Forelimb muscle (tissue), 1 donor: Measurements from ENCODE around the gene SIPA1L3. TPM values are rescaled to one million over a fixed set of nuclear protein-coding genes. Genes with fewer than 3 reads are reported as not detected.

Source experiments
- DNase-seq: peaks from one replicate; pipeline ENCODE4 v3.0.0-alpha.2; 2013; ENCODE audit warnings: low read depth
- polyA plus RNA-seq: library from polyadenylated mRNA; unstranded; fragments of 120-200 nt; gene quantifications from one replicate; pipeline ENCODE4 v1.2.1, GENCODE V29; 2013; ENCODE audit not compliant: insufficient read length

Gene SIPA1L3
- polyA plus RNA-seq, 1 donor, result 9.8 TPM

DNA sequence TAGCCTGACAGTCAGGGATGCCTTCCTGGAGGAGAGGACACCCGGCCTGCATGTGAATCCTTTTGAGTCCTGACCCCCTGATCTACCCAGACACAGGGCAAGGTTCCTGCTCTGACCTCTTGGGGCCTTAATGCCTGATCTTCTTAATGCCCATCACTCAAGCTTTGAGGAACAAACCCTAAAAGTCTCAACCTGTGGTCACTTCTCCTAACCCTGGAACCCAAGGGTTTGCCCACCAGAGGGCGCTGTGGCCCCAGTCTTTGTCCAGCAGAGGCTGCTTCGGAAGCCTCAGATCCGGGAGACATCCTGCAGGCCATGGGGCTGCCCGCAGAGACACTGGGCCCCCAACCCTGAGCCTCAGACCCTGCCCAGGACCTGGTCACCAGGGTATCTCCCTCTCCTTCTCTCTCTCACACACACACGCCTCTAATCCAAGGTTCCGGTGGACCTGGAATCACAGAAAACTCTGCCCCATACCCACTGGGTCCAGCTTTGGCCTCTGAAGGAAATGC, 326.8 kb downstream of the SIPA1L3 start:
- no peak for DNase-seq

DNA sequence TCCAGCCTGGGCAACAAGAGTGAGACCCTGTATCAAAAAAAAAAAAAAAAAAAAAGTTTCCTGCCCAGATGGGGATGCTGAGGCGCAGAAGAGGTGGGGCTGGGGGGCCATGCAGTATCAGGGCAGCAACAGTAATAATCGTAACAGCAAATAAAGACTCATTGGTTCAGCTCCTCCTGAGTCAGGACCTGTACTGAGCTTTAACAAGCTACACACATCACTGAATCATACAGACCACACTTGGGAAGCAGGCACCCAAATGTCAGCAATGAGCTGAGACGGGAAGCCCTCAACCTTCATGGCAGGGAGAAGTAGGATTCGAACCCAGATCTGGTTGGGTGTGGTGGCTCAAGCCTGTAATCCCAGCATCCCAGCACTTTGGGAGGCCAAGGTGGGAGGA, 327.6 kb downstream of the SIPA1L3 start:
- DNase-seq, result no peak

DNA sequence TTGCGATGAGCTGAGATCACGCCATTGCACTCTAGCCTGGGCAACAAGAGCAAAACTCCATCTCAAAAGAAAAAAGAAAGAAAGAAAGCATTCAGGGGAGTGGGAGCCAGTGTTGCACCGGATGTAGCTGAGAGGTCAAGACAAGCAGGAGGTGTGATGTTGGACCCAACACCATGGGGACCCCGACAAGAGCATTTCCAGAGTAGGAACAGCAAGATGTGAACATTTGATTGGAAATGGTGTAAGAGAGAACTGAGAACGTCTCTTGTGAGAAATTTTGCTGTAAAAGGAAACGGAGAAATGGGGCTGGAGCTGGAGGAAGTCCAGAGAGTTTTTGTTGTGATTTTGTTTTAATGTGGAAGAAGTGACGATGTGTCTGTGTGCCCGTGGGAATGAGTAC, 332.8 kb downstream of the SIPA1L3 start:
- DNase-seq, result no peak

DNA sequence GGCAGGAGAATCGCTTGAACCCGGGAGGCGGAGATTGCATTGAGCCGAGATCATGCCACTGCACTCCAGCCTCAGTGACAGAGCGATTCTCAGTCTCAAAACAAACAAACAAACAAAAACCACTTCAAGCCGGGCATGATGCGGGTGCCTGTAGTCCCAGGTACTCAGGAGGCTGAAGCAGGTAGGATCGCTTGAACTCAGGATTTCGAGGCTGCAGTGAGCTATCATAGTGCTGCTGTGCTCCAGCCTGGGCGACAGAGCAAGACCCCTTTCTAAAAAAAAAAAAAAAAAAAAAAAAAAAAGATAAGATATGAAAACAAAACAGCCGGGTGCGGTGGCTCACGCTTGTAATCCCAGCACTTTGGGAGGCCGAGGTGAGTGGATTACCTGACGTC, 336.3 kb downstream of the SIPA1L3 start:
- no peak for DNase-seq

DNA sequence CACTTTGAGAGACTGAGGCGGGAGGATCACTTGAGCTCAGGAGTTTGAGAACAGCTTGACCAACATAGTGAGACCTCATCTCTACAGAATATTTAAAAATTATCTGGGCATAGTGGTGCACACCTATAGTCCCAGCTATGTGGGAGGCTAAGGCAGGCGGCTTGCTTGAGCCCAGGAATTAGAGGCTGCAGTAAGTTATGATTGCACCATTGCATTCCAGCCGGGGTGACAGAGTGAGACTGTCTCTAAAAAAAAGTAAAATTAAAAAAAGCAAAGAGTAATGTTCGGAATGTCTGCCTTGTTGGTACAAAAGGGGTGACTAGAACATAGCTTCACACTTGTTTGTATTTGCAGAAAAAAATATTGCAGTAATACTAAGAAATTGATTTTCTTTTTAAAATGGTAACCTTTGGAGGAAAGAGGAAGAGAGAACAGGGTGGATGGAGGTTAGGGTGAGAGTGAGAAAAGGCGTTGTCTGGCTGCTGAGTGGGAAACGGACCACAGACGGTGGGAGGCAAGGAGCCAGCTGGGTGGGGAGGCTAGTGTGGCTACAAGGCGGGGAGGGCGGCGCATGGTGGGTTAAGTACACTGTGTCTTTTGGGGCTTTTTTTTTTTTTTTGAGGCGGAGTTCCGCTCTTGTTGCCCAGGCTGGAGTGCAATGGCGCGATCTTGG, 339.0 kb downstream of the SIPA1L3 start:
- no peak for DNase-seq

DNA sequence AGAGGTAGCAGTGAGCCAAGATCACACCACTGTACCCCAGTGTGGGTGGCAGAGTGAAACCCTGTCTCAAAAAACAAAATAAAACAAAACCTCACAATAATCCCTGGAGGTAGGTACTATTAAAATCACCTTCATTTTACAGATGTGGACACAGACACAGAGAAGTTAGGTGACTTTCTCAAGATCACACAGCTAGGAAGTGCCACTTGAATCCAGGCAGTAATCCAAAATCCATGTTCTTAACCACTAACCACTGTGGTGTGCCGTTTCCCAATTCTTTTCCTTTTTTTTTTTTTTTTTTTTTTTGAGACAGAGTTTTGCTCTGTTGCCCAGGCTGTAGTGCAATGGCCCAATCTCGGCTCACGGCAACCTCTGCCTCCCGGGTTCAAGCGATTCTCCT, 340.1 kb downstream of the SIPA1L3 start:
- DNase-seq, result no peak

DNA sequence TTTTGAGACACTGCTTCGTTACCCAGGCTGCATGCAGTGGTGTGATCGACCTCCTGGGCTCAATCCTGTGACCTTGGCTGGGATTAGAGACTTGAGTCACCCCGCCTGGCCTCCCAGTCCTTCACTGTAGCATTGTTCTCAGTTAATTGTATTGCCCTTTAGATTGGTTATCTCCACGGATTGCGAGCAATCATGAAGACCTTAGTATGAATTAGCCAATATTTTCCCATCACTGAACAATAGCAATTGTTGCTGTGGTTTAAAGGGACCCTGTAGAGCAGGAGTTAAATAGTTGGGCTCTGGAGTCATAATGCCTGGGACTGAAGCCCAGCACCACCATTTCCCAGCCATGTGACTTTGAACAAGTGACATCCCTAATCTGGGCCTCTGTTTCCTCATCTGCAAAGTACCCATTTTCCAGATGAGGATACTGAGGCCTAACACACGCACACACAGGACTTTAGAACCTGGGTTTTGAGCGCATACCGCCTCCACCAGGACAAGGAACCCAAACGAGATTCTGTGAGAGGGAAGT, 340.8 kb downstream of the SIPA1L3 start:
- no peak for DNase-seq

DNA sequence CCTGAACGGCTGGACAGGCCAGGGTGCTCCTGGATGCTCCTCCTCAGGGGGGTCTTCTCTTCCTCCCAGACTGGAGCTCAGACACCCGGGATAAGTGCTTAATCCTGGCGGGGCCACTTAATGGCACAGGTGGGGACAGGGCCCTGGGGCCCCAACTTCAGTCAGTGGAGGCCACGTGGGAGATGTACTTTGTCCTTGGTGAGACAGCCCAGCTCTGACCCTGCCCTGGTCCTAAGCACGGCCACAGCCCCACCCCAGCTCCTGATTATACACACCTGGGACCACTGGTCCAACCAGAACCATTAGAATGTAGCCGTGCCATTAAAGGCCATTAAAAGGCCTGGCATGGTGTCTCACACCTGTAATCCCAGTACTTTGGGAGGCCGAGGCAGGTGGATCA, 341.4 kb downstream of the SIPA1L3 start:
- DNase-seq, result no peak

DNA sequence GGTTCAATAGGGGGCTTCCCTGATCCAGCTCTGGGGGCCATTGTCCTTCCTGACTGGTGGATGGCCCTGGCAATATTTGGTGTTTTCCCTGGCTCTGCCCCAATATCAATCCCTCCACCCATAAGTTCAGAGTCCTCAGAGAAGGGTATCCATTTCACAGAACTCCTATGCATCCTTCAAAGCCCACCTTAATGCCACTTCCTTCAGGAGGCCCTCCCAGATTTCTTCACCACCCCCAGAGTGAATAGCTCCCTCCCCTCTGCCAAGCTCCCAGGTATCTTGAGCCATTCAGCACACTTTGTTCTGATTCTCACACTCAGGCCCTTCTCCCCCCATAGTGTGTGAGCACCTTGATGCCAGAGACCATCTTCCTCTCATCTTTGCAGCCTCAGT, 343.4 kb downstream of the SIPA1L3 start:
- no peak for DNase-seq

DNA sequence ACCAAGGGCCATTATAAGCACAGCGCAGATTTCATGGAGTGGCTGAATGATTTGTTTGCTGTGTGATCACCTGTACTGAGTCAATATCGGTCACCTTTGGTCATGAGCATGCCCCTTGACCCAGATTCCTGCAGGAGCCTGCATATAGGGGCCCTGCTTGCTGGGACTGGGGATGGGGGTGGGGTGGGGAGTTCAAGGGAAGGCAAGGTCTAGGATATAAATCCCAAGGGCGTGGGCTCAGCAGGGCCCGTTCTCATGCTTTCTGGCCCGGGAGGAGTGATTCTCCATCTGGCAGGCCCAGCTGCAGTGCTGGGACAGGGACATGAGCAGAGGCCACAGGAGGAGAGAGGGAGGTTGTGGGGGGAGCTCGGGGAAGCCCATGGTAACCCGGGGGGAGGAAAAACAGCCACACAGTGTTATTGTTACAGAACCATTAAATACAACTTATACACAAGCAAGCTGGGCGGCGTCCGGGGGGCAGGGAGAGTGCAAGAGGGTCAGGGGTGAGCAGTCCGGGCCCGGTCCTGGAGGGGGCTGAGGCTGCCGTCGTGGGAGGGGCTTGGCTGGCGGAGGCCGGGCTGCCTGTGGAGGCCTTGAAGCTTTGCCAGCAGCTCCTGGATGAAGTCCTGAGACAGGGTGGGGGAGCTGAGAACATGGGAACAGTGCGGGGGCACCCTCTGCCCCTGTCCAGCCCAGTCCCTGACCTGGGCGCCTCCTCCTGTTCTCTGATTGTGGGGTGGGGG, 344.0 kb downstream of the SIPA1L3 start:
- DNase-seq, result no peak

DNA sequence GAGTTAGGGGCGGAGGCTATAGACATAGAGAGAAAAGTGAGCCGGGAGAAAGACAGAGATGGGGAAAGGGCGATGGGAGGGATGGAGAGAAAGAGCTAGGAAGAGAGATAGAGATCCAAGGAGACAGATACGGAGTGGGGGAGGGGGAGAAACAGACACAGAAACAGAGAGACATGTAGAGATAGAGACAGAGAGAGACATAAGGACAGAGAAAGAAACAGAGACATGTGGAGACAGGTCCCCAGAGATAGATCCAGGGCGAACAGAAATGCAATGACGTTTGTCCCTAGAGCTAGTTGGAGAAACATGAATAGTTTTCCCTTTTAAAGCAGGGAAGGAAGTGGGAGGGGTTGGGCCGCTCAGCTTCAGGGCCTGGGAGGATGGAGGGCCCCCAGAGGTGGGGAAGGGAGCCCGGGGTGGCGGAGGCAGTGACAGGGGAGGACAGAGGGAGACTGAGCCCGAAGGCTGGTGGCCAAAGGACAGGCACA, 344.6 kb downstream of the SIPA1L3 start:
- no peak for DNase-seq

DNA sequence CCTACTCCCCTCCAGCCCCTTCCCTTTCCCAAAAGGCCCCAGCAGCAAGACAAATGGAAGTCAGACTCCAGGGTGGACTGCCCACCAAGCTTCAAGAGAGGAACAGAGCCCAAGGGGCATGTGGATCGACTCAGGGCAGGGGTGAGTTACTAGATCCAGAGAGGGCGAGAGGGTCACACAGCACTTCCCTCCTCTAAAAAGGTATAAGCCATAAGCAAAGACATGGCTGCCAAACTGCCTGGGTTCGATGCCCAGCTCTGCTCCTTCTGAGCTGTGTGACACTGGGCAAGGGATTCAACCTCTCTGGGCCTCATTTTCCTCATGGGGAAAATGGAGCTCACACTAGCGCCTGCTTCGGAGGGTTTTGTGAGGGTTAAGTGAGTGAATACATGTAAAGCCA, 345.4 kb downstream of the SIPA1L3 start:
- no peak for DNase-seq

DNA sequence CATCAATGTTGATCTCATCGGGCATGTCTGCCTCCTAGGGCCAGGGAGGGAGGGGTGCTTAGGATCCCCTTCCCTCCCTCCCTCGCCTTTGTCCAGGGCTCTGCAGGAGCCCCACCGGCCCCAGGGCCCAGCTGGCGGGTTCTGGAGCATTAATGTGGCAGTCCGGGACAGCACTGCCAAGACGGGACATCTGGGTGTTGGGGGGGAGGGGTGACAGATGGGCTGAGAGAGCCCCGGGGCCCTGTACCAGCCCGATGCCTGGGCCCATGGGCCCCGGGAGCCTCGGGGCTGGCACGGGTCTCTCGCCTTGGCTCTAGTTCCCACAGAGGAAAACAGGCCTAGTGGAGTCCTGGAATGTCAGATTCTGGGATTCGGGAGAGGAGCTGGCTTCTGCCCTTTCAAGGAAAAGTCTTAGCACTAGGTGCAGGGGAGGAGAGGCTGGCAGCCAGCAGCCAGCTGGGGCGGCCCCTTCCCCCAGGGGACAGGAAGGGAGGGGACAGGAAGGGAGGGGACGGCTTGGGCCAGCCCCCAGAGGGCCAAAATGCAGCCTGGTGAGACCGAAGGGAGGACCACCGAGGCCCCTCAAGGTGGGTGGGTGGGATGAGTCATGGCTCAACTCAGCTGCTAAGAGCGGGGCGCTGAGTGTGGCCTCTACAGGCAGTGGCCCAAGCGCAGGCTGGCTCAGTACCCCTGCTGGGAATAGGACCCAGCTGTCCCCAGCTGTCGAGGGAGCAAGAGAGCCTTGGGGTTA, 346.1 kb downstream of the SIPA1L3 start:
- no peak for DNase-seq

DNA sequence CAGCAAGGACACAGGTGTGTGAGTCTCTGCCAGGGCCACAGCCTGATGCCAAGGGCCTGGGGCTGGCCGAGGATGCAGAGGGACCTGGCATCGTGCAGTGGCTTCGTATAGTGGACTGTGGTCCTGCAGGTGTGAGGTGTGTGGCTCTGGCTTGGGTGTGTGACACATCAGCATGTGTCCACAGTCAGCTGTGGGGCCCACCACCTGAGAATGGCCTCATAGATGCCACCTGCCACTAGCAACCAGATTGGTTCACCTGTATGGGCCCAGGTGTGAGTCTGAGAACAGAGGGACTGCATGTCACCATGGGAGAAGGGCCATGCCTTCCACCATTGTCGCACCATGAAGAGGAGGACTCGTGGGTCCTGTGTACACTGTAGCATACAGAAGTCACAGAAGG, 346.8 kb downstream of the SIPA1L3 start:
- no peak for DNase-seq

DNA sequence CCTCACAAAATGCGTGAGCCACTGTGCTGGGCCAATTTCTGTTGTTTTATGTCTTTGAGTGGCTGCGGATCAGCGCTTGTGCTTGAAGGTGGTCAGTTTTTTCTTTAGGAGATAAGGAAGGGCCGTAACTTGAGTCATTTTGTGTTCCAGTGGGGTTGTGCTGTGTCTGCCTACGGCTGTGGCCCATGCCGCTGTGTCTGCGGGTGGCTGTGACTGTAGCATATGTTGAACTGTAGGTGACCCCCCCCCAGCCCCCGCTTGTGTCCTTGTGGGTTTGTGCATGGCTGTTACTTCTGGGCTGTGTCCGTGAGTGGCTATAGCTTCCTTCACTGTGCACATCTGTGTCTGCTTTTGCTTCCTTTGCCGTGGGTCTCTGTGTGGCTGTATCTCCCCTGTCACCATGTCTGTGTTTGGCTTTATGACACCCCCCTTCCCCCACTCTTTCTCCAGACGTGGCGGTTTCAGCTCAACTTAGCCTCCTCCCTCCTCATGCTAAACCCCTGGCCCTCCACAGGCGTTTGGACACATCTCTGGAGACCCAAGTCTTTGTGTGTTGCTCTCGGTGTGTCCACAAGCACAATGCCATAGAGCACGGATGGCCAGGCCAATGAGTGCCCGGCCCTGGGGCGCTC, 348.5 kb downstream of the SIPA1L3 start:
- no peak for DNase-seq

Other genes with a start within 250 kb of the SIPA1L3 start
- 4.9 TPM for gene ZNF607, start 187.4 kb upstream of the SIPA1L3 start, polyA plus RNA-seq
- gene ZNF573, start 127.6 kb upstream of the SIPA1L3 start, polyA plus RNA-seq, result 13.8 TPM
- 0.19 TPM for gene WDR87, start 614 bp upstream of the SIPA1L3 start, polyA plus RNA-seq